GM21447 (cell line): Measurements from ENCODE around the gene TPD52L1.
"Not testable (repeated sequence)": the region's sequence is repeated elsewhere in the genome, so short reads cannot be mapped to it uniquely, and the experiment has no call there.

ENCODE experiments used
- ATAC-seq: cut with Tn5 transposase; IDR thresholded peaks from one replicate; pipeline ENCODE4 v1.9.1; 2021; ENCODE audit not compliant: unreplicated experiment

TPD52L1 gene

GRCh38 chr6:125268765-125269164 is 115.2 kb downstream of the TPD52L1 start:
- ATAC-seq: no peak

DNA sequence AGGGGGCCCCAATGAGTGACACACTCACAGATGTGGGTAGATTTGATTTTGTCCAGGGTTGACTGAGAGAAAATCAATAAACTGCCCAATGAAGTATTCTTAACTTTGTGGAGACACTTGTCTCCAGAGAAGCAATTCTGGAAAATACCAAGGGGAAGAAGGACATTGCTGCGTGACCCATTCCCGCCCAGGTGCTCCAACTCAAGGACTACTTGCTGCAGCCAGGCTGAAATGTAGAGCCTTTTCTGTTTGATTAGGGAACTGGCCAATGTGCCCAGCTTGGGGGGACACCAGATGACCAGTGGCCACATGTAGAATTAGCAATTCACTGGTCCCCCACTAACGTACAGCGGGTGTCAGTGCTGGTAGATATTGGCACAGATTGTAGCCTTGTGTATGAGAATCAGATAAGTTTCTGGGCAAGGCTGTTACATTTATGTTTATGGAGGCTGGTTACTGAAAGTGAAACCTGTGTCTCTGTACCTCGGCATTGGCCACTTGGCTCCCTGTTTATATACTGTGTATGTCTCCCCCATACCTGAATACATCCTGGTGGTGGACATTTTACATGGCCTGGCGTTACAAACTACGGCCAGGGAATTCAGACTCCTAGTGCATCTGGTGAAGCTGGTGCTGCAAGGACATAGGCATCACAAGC is 115.9 kb downstream of the TPD52L1 start:
- no peak for ATAC-seq

- no peak for ATAC-seq
Observed at GRCh38 chr6:125270380-125270779, 116.8 kb downstream of the TPD52L1 start.

- no peak for ATAC-seq
Observed at GRCh38 chr6:125271486-125272159, 118.0 kb downstream of the TPD52L1 start.

GRCh38 chr6:125273251-125273650 is 119.7 kb downstream of the TPD52L1 start:
- no peak for ATAC-seq

- ATAC-seq: no peak
Observed at GRCh38 chr6:125273965-125274364, 120.4 kb downstream of the TPD52L1 start.

DNA sequence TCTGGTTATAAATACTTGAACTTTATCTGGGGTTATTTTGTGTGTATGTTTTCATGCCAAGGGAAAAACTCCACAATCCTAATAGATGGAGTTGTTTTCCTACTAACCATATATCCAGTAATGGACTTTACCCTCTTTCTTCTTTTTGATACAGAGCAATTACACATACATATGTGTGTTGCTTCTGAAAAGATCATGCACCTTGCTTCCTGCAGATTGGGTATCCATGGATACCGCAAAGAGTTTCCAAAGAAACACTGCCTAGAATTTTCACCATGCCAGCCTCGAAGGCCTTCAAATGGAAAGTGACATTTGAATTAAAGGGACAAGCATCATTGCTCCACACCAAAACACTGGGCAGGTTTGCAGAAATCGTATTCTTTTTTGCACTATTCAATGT is 121.4 kb downstream of the TPD52L1 start:
- no peak for ATAC-seq

- no peak for ATAC-seq
Observed at GRCh38 chr6:125275779-125276178, 122.2 kb downstream of the TPD52L1 start.

DNA sequence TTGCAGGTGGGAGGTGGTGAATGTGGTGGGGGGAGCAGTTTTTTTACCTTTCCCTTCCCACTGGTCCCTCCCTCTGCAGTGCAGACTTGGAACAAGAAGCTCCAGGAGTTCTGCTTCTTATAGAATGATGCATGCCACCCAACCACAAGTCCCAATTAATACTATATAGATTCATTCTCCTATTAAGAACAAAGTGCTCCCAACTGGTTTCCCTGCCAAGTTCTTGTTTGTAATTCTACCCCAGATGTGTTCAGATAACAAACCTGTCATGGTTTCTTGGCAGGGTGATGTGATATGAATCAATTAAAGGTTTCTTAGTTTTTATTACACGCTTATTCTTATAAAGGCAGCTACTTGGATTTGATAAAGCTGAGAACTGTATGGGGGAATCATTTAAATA is 124.3 kb downstream of the TPD52L1 start:
- ATAC-seq: no peak

DNA sequence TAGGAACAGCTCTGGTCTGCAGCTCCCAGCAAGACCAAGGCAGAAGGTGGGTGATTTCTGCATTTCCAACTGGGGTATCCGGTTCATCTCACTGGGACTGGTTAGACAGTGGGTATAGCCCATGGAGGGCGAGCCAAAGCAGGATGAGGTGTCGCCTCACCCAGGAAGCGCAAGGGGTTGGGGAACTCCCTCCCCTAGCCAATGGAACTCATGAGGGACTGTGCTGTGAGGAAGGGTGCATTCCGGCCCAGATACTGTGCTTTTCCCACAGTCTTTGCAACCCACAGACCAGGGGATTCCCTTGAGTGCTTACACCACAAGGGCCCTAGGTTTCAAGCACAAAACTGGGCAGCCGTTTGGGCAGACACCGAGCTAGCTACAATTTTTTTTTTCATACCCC is 126.4 kb downstream of the TPD52L1 start:
- ATAC-seq: no peak

DNA sequence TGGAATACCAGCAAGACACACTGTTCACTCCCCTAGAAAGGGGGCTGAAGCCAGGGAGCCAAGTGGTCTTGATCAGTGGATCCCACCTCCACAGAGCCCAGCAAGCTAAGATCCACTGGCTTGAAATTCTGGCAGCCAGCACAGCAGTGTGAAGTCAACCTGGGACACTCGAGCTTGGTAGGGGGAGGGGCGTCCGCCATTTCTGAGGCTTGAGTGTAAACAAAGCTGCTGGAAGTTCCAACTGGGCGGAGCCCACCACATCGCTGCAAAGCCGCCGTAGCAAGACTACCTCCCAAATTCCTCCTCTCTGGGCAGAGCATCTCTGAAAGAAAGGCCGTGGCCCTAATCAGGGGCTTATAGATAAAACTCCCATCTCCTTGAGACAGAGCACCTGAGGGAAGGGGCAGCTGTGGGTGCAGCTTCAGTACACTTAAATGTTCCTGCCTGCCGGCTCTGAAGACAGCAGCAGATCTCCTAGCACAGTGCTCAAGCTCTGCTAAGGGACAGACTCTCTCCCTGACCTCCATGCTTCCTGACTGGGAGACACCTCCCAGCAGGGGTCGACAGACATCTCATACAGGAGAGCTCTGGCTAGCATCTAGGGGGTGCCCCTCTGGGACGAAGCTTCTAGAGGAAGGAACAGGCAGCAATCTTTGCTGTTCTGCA is 126.9 kb downstream of the TPD52L1 start:
- not testable (repeated sequence) for ATAC-seq

- ATAC-seq: not testable (repeated sequence)
Observed at GRCh38 chr6:125282470-125282869, 128.9 kb downstream of the TPD52L1 start.

- no peak for ATAC-seq
Observed at GRCh38 chr6:125285353-125285752, 131.8 kb downstream of the TPD52L1 start.

GRCh38 chr6:125285936-125286335 is 132.4 kb downstream of the TPD52L1 start:
- no peak for ATAC-seq

DNA sequence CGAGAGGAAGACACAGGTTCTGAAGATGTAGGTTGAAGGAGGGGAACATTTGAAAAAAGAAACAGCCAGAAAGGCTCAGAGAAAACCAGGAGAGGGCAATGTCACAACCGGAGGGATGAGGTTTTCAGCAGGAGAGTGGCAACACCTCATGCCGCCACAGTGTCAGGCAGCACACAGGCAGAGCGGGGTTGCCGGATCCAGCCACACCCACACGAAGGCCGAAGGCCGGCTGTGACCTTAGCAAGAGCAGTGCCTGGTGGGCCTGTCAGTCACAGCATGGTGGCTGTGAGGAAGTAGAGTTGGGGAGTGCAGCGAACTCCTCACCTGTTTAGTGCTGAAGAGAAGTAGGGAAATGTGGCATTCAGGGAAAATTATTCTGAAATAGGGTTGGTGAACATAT is 134.1 kb downstream of the TPD52L1 start:
- no peak for ATAC-seq

DNA sequence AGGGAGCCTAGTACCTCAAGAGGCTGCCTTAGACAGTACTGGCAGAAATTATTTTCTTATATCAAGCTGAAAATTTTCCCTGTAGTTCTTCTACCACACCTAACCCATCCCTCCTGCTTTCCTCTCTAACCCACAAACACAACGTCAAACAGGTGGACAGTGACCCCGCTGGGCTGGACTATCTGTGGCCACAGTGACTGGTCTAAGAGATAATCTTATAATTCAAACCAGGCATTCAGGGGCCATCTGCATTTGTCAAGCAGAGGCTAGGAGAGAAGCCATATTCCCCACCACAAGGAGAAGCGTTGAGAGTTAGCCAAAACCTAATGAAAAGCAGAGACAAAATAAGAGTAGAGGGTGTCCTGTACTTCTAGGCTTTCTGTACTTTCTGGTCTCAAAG is 140.0 kb downstream of the TPD52L1 start:
- ATAC-seq: no peak

- no peak for ATAC-seq
Observed at GRCh38 chr6:125294036-125294435, 140.5 kb downstream of the TPD52L1 start.

GRCh38 chr6:125294925-125295324 is 141.4 kb downstream of the TPD52L1 start:
- ATAC-seq: no peak

DNA sequence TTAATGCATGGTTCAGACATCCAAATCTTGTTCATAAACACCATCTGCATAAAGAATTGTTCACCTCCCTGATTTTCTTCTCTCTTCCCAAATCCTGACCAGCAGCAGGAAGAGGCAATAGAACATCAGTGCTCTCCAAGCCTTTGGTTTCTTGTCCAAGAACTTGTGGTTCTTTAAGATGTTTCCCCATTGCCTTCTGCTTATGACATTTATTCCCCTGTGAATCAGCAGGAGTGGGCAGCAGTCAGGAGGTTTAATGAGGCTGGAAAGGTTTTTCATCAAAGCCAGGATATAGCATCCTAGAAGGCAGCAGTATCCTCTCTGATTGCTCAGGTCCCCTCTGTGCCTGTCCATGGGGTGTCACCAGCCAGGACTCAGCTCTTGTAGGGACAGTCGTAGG is 142.9 kb downstream of the TPD52L1 start:
- no peak for ATAC-seq

GRCh38 chr6:125299257-125299656 is 145.7 kb downstream of the TPD52L1 start:
- no peak for ATAC-seq

DNA sequence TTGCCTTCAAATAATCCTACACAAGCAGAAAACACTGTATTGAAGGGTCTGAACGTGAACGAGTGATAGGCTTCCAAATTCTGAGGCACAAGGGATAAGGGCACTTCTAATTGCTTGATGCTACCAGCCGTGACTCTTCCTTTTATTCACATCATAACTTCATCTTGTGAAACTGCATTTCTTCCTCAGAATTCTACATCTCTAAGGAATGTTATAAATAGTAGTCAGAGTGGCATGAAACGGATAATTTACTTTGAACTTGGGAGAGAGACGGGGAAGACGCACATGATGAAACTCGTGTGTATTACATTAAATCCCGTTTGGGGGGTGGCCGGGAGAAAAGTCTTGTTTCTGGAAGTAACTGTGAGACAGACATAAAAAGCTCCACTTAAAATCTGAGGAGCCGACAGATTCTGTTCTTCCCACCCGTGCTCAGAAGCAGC is 147.4 kb downstream of the TPD52L1 start:
- no peak for ATAC-seq
